Muscle of leg (tissue), 11 donors: ENCODE results near the gene LGALS8. TPM values are rescaled to one million over a fixed set of nuclear protein-coding genes. Genes with fewer than 3 reads are reported as not detected.
A peak's percentile ranks its signal among the peaks of the same experiment; 100 is the strongest.

Experiments used
- DNase-seq: peaks from one replicate; pipeline ENCODE4 v3.0.0; 2013
- H3K27ac ChIP-seq: one replicate; pipeline ENCODE4 v1.5.1; 2013; ENCODE audit warnings: mild to moderate bottlenecking, low read length, control low read depth
- H3K27me3 ChIP-seq: one replicate; pipeline ENCODE4 v1.6.1; 2013; ENCODE audit warnings: low read length; ENCODE audit not compliant: control insufficient read depth, insufficient read depth
- H3K36me3 ChIP-seq: one replicate; pipeline ENCODE4 v1.6.1; 2013; ENCODE audit warnings: low read length; ENCODE audit not compliant: control insufficient read depth, insufficient read depth
- H3K4me1 ChIP-seq: one replicate; pipeline ENCODE4 v1.6.1; 2013; ENCODE audit warnings: low read length; ENCODE audit not compliant: control insufficient read depth, insufficient read depth
- H3K4me3 ChIP-seq: one replicate; pipeline ENCODE4 v1.5.1; 2013; ENCODE audit warnings: low read length, control low read depth
- H3K9me3 ChIP-seq: replicated peaks from 2 replicates; pipeline ENCODE4 v1.6.1; 2013; ENCODE audit warnings: low read depth, low read length; ENCODE audit not compliant: control insufficient read depth
- WGBS: methylation state at CpG from one replicate; pipeline ENCODE4 v1.1.5; 2013; ENCODE audit warnings: missing lambda C conversion rate; ENCODE audit not compliant: insufficient coverage; 5-methylcytosine and 5-hydroxymethylcytosine counted together
- polyA plus RNA-seq, 8 donors: library from polyadenylated mRNA; unstranded; fragments of 120-200 nt; gene quantifications; one replicate each; pipeline versions ENCODE4 v1.2.1 to v1.2.3, GENCODE V29; 2013; ENCODE audit warnings: inconsistent platforms in 1 of 8, low replicate concordance in 1 of 8; ENCODE audit not compliant: insufficient read length in 8 of 8, insufficient read depth in 1 of 8
- total RNA-seq: library from RNA; stranded (reverse); fragments of 120-200 nt; gene quantifications from one replicate; pipeline ENCODE4 v1.2.4, GENCODE V29; 2013

LGALS8 gene
- total and polyA plus RNA-seq, 9 donors, result 22.7 to 33.5 (median 26.9) TPM

GRCh38 chr1:236508593-236509027, 15.2 kb upstream of the LGALS8 start:
- Histone ChIP-seq H3K27me3 (no peaks in the 10 kb centered on the region), H3K27ac (no peak overlapping the region), H3K9me3 (no peaks in the 10 kb centered on the region), H3K4me1 (peaks cover 3% of the 10 kb centered on the region), H3K4me3 (no peak overlapping the region), H3K36me3 (no peaks in the 10 kb centered on the region)
- WGBS, result 95% methylated on average over 4 of the region's 6 CpGs
- DNase-seq, result no peak

- peaks cover 3% of the 10 kb centered on the region for H3K4me1 ChIP-seq
- no peaks in the 10 kb centered on the region for H3K36me3 ChIP-seq
- H3K4me3 ChIP-seq, result no peak overlapping the region
- 89% methylated on average over 1 of the region's 1 CpG for WGBS
- DNase-seq, result no peak
- H3K27ac ChIP-seq, result no peak overlapping the region
- H3K9me3 ChIP-seq, result no peaks in the 10 kb centered on the region
- H3K27me3 ChIP-seq, result no peaks in the 10 kb centered on the region
Observed at GRCh38 chr1:236509203-236509602, 14.6 kb upstream of the LGALS8 start.

GRCh38 chr1:236509647-236510401, 14.0 kb upstream of the LGALS8 start:
- Histone ChIP-seq H3K9me3 (no peaks in the 10 kb centered on the region), H3K4me3 (no peak overlapping the region), H3K27me3 (no peaks in the 10 kb centered on the region), H3K27ac (no peak overlapping the region), H3K4me1 (peaks cover 3% of the 10 kb centered on the region), H3K36me3 (no peaks in the 10 kb centered on the region)
- WGBS, result 80% methylated on average over 5 of the region's 8 CpGs
- no peak for DNase-seq

DNA sequence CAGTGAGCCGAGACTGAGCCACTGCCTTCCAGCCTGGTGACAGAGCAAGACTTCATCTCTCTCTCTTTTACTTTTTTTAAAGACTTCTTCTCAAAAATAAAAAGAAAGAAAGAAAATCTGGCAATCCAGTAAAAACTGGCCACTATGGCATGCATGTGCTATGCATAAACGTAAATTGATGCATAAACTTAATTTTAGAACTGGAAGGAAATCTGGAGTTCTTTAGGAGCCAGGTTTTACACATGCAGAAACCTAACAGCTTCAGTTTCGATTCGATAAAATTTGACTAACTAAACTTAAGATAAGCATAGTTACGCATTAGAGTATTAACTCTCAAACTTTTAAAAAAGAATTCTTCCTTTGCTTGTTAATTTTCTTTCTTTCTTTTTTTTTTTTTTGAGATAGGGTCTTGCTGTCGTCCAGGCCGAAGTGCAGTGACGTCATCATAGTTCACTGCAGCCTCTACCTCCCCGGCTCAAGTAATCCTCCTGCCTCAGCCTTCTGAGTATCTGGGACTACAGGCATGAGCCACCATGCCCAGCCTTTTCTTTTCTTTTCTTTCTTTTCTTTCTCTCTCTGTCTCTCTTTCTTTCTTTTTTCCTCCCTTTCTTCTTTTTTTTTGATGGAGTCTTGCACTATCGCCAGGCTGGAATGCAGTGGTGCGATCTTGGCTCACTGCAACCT, 11.9 kb upstream of the LGALS8 start:
- no peak for DNase-seq
- 83% methylated on average over 7 of the region's 11 CpGs for WGBS

GRCh38 chr1:236514703-236515442, 8.9 kb upstream of the LGALS8 start:
- Histone ChIP-seq H3K27ac (no peak overlapping the region), H3K36me3 (no peaks in the 10 kb centered on the region), H3K27me3 (no peaks in the 10 kb centered on the region), H3K9me3 (no peaks in the 10 kb centered on the region), H3K4me1 (peaks cover 5% of the 10 kb centered on the region), H3K4me3 (no peak overlapping the region)
- no peak for DNase-seq
- WGBS, result no CpG with 5 or more reads among the region's 4 CpGs

More for the DNA sequence above, 11.9 kb upstream of the LGALS8 start:
- Histone ChIP-seq H3K9me3 (no peaks in the 10 kb centered on the region), H3K36me3 (no peaks in the 10 kb centered on the region), H3K4me3 (no peak overlapping the region), H3K27me3 (no peaks in the 10 kb centered on the region), H3K4me1 (peaks cover 8% of the 10 kb centered on the region), H3K27ac (no peak overlapping the region)

- 31% methylated on average over 2 of the region's 4 CpGs for WGBS
- no peaks in the 10 kb centered on the region for H3K36me3 ChIP-seq
- peaks cover 5% of the 10 kb centered on the region for H3K4me1 ChIP-seq
- H3K4me3 ChIP-seq, result no peak overlapping the region
- H3K9me3 ChIP-seq, result no peaks in the 10 kb centered on the region
- H3K27ac ChIP-seq, result peak overlapping the region; percentile 10
- no peaks in the 10 kb centered on the region for H3K27me3 ChIP-seq
- peak; percentile 50 for DNase-seq
Observed at GRCh38 chr1:236515443-236515958, 8.3 kb upstream of the LGALS8 start.

GRCh38 chr1:236516929-236517704, 6.7 kb upstream of the LGALS8 start:
- Histone ChIP-seq H3K4me1 (peaks cover 5% of the 10 kb centered on the region), H3K36me3 (no peaks in the 10 kb centered on the region), H3K27ac (no peak overlapping the region), H3K27me3 (no peaks in the 10 kb centered on the region), H3K4me3 (no peak overlapping the region), H3K9me3 (no peaks in the 10 kb centered on the region)
- peak; percentile 16 for DNase-seq
- WGBS, result no CpG with 5 or more reads among the region's 8 CpGs

- H3K27ac ChIP-seq, result no peak overlapping the region
- peaks cover 9% of the 10 kb centered on the region for H3K4me1 ChIP-seq
- 100% methylated on average over 1 of the region's 5 CpGs for WGBS
- no peaks in the 10 kb centered on the region for H3K36me3 ChIP-seq
- DNase-seq, result no peak
- no peaks in the 10 kb centered on the region for H3K9me3 ChIP-seq
- H3K27me3 ChIP-seq, result no peaks in the 10 kb centered on the region
- no peak overlapping the region for H3K4me3 ChIP-seq
Observed at GRCh38 chr1:236518322-236518721, 5.5 kb upstream of the LGALS8 start.

- no peak overlapping the region for H3K27ac ChIP-seq
Observed at GRCh38 chr1:236520445-236521005, 3.3 kb upstream of the LGALS8 start.

More at GRCh38 chr1:236520445-236521005, 3.3 kb upstream of the LGALS8 start:
- 58% methylated on average over 4 of the region's 4 CpGs for WGBS
- H3K27me3 ChIP-seq, result no peaks in the 10 kb centered on the region
- H3K4me1 ChIP-seq, result peaks cover 11% of the 10 kb centered on the region
- no peaks in the 10 kb centered on the region for H3K36me3 ChIP-seq
- DNase-seq, result no peak
- no peaks in the 10 kb centered on the region for H3K9me3 ChIP-seq
- no peak overlapping the region for H3K4me3 ChIP-seq
